Muscle of back (tissue), 11 donors: Measurements from ENCODE around the gene RPS6KA5. TPM values are rescaled to one million over a fixed set of nuclear protein-coding genes. Genes with fewer than 3 reads are reported as not detected.
"Not testable (repeated sequence)": the region's sequence is repeated elsewhere in the genome, so short reads cannot be mapped to it uniquely, and the experiment has no call there.

Experiments used
- DNase-seq, 3 donors: peaks; one replicate each; pipeline versions ENCODE4 v3.0.0 to v3.0.0-alpha.2; 2013
- polyA plus RNA-seq, 10 donors: library from polyadenylated mRNA; unstranded; fragments of 120-200 nt; gene quantifications; one replicate each; pipeline ENCODE4 v1.2.1, GENCODE V29; 2013; ENCODE audit not compliant: insufficient read length in 10 of 10

RPS6KA5 gene
- polyA plus RNA-seq, 10 donors, result 5.6 to 9.0 (median 7.4) TPM

DNA sequence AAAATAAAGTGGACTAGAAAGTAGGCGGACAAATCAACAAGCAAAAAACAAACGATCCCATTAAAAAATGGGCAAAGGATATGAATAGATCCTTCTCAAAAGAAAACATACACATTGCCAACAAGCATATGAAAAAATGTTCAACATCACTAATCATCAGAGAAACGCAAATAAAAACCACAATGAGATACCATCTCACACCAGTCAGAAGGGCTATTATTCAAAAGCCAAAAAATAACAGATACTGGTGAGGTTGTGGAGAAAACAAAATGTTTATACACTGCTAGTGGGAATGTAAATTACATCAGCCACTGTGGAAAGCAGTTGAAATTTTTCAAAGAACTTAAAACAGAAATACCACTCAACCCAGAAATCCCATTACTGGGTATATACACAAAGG is 70.3 kb downstream of the RPS6KA5 start:
- no peak for DNase-seq

DNA sequence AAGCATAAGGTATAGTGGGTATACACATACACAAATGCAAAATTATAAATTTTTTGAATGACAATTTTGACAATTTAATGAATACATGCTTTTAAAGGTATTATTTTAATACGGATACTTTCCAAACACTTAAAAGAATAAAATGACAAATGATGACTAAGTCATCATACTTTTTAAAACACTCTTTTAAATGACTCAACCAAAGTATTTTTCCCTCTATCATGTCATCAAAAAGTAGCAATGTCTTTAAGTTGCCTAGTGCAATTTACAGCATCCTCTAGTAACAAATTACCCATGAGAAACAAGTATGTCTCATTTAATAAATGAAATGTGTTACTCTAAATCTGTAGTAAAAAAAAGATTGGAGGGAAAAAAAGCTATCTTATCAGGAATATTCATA is 73.3 kb downstream of the RPS6KA5 start:
- DNase-seq, result no peak

- DNase-seq, result no peak
Measured at GRCh38 chr14:90986510-90986909, 73.9 kb downstream of the RPS6KA5 start.

DNA sequence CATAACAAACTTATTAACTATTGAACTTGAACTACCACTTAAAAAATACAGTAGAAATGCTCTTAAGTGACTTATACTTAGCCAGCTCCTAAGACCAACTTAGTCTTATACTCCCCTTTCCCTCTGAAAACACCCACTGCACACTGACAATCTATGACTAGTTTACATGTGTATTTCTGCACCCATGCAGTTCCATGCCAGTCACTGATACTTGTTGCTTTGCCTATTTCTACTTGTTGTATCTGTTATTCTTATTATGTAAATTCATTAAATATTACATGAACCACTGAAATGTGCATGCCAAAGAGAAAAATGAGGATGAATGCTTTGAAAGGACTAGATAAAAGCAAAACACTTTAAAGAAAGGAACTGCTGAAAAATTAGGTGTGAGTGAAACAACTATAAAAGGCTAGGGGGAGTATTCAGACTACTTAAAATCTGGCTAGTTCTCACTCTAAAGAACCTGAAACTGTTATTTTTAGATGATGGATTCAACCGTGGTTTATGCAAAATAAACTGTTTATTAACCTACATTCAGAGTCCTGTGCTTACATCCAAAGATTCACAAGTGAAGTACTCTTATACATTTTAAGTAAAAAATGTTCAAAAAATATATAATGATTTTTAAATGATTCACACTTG is 74.7 kb downstream of the RPS6KA5 start:
- DNase-seq, result no peak

DNA sequence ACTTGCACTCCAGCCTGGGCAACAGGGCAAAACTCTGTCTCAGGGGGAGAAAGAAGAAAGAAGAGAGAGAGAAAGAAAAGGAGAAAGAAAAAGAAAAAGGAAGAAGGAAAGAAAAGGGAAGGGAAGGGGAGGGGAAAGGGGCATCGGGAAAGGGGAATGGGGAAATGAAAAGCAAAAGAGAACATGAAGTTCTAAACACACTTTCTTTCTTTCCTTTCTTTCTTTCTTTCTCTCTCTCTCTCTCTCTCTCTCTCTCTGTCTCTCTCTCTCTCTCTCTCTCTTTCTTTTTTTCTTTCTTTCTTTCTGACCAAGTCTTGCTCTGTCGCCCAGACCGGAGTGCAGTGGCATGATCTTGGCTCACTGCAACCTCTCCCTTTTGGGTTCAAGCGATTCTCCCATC is 76.9 kb downstream of the RPS6KA5 start:
- DNase-seq, result no peak

DNA sequence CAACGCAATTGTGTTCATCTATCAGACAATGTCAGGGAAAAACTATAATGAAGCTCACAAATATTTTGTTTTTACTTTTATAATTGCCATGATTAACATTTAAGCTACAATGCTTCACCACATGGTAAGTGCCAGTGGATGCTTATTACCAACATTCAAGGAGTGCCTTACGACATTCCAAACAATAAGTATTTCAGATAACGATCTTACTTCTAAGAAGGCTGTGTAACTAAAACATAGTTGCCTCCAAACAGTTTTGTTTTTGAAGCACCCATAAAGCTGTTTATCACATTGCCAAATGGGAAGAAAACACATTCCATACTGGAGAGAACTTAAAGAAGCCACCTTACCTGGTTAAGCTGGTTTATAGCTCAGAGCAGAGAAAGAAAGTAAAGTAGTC is 78.8 kb downstream of the RPS6KA5 start:
- no peak for DNase-seq

DNA sequence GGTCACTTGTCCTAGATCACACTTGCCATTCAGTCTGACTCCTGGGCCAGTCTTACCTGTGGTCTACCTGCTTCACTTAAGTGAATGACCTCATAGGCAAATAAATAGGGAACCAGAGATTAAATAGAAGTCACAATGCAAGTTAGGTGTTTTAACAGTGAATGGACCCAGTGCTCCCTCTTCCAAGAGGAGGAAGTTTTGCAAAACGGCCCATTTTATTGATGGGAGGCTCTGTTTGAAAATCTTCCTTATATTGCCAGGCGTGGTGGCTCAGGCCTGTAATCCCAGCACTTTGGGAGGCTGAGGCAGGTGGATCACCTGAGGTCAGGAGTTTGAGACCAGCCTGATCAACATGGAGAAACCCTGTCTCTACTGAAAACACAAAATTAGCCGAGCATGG is 79.8 kb downstream of the RPS6KA5 start:
- not testable (repeated sequence) for DNase-seq

- DNase-seq, result peak; percentile 14 to 65 (median 40)
Measured at GRCh38 chr14:90979515-90979914, 80.9 kb downstream of the RPS6KA5 start.

- DNase-seq, result no peak
Measured at GRCh38 chr14:90976101-90976500, 84.3 kb downstream of the RPS6KA5 start.

DNA sequence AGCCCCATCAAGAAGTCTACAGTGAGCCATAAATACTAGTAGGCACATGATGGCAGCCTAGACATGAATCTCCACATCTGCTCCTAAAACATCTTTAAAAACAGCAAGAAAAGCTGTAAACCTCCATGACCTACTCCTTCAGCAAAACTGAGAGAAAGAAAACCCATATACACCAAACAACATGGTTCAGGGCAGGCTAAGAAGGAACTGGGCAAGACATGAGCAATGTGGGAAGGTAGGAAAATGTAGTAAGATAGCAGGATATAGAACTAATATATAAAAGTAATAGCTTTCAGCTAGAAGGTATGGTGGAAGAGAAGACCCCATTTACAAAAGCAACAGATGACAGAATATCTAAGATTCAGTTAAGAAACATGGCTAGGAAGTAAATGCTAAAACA is 88.8 kb downstream of the RPS6KA5 start:
- no peak for DNase-seq

- no peak for DNase-seq
Measured at GRCh38 chr14:90970167-90970600, 90.3 kb downstream of the RPS6KA5 start.

DNA sequence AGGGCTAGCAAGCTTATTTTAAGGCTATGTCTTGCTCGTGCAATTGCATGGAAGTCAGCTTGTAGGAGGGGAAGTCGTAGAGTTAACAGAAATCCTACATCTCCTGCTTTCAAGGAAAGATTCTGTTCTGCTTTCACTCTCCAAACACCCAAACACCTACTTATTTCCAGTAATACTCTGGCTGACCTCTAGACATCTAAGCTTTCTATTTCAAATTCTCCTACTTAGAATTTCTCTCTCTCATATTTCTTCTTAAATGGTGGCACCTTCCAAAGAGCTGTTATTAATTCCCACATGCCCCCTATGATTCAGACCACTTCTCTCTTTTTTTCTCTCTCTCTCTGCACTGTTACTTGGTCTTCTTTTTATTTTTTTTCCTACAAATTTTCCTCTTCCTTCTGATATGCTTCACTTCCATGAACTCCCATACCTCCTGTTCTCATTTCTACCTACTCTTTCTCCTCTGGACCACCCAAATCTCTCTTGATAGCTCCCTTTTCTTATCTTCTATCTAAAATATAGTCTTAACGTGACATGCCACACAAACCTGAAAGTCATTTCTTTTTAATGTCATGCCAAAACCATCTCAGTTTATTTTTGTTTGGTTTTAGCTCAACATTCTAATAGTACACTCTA is 90.8 kb downstream of the RPS6KA5 start:
- peak in 2 of 3 donors; percentile 59 for DNase-seq

GRCh38 chr14:90968025-90968424 is 92.4 kb downstream of the RPS6KA5 start:
- DNase-seq, result no peak

DNA sequence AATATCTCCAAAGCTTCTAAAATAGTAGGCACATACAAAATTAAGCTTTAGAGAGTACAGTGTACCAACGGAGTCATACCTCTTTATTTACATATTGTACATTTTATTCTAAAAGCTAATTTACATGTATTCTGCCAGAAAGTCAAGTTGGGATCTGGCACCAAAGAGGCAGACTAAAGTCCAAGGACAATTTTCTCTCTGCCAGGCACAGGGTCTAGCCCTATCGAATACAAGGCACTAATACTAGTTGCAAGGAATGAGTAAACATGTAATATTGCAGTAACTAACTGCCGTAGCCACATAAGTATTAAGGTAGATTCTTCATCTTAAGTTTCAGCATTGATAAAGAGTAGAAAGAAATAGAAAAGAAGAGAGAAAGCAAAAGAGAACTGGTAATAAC is 93.9 kb downstream of the RPS6KA5 start:
- no peak for DNase-seq

GRCh38 chr14:90965765-90966164 is 94.7 kb downstream of the RPS6KA5 start:
- DNase-seq, result no peak

- DNase-seq, result no peak
Measured at GRCh38 chr14:90963343-90963742, 97.1 kb downstream of the RPS6KA5 start.

DNA sequence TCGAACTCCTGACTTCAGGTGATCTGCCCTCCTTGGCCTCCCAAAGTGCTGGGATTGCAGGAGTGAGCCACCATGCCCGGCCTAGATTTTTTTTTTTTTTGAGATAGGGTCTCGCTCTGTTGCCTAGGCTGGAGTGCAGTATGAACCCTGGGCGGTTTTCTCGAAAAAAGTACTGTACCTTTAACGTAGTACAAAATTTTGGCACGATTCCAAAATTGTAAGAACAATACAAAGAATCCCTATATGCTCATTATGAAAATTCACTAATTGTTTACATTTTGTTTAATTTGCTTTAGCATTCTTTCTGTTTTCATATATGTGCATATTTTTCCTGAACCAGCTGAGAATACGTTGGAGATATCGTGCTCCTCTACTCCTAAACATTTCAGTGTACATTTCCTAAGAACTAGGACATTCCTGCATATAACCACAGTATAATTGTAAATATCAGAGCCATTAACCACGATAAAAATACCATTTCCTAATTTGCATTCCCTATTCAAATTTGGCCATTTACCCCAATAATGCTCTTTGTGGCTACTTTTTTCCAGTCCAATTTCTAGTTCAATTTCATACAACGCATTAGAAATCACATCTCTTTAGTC is 97.8 kb downstream of the RPS6KA5 start:
- no peak for DNase-seq

DNA sequence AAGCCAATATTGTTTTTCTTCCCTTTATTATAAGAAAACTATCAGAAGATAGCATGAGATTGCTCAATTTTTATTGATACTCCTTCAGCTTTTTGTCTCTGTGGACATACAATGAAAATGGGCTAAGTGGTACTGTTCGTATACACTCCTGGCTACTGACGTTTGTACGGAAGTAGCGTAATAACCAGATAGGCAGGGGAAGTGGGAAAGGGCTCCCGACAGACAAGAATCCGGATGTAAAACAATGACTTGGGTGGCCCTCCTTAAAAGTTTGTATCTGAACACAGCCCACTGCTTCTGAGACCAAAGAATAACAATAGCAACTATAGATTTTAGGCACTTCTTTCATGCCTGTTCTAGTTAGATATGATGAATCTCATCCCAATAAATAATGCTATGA is 99.6 kb downstream of the RPS6KA5 start:
- DNase-seq, result no peak

DNA sequence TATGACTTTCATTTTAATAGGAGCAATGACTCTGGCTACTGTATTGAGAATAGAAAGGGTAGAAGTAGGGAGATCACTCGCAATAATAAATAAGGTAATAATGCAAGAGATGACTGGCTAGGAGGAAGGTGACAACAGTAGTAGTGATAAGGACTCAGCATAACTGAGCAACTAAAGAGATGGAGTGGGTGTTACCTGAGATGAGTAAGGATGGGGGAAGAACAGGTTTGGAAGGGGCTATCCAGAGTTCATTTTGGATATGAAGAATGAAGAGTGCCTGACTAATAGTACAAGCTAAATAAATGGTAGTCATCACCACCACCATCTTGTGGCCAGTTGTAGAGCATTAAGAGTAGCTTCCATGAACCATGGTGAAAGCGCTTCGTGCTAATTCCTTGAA is 101.1 kb downstream of the RPS6KA5 start:
- no peak for DNase-seq

GRCh38 chr14:90956273-90956672 is 104.2 kb downstream of the RPS6KA5 start:
- DNase-seq, result no peak

DNA sequence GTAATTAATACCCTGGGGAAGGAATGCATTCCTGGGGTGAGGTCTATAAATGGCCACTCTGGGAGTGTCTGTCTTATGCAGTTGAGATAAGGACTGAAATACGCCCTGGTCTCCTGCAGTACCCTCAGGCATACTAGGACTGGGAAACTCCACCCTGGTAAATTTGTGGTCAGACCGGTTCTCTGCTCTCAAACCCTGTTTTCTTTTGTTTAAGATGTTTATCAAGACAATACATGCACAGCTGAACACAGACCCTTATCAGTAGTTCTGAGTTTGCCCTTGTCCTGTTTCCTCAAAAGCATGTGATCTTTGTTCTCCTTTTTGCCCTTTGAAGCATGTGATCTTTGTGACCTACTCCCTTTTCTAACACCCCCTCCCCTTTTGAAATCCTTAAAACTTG is 106.8 kb downstream of the RPS6KA5 start:
- DNase-seq, result not testable (repeated sequence)

DNA sequence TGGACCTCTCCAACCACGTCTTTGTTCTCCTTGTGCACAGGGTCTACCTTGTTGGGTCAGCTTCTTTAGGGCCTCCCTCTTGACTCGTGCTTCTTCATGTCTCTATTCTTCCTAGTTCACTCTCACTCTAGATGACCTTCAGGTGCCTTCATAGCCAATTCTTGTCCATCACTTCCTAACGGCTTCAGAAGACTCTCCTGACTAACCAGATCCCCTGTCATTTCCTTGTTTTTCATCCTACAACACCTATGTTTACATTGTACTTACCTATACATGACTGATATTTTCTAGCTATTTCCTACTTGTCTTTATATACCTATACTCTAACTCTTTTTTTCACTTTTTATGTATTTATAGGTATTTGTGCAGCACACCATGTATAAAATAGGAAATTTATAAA is 117.1 kb downstream of the RPS6KA5 start:
- DNase-seq, result no peak

- DNase-seq, result no peak
Measured at GRCh38 chr14:90942511-90942910, 117.9 kb downstream of the RPS6KA5 start.
